Tibial nerve (tissue), 3 donors: ENCODE data around the gene IFIT1.
"Not testable (repeated sequence)": the region's sequence is repeated elsewhere in the genome, so short reads cannot be mapped to it uniquely, and the experiment has no call there.

Experiments
- CTCF ChIP-seq, 5 experiments: fragments of 200-600 bp in 3 of 5; fragments of 450-650 bp in 2 of 5; sonication (generic) in 3 of 5; IDR thresholded peaks; one replicate each; pipeline ENCODE4 v1.5.1; 2016 to 2019; ENCODE audit warnings: antibody characterized with exemption in 5 of 5, mild to moderate bottlenecking in 3 of 5, moderate library complexity in 2 of 5
- POLR2A ChIP-seq, 2 donors: fragments of 450-650 bp; IDR thresholded peaks; one replicate each; pipeline ENCODE4 v1.6.1; 2017; ENCODE audit warnings: antibody characterized with exemption in 2 of 2, mild to moderate bottlenecking in 2 of 2, moderate library complexity in 2 of 2

- not testable (repeated sequence) for TF ChIP-seq CTCF, POLR2A (IDR thresholded peaks at IDR 0.05)
These were observed 52.4 kb downstream of the IFIT1 start for GRCh38 chr10:89444819-89445218.
